ENCODE results near the gene TNPO3.

TNPO3 gene

DNA sequence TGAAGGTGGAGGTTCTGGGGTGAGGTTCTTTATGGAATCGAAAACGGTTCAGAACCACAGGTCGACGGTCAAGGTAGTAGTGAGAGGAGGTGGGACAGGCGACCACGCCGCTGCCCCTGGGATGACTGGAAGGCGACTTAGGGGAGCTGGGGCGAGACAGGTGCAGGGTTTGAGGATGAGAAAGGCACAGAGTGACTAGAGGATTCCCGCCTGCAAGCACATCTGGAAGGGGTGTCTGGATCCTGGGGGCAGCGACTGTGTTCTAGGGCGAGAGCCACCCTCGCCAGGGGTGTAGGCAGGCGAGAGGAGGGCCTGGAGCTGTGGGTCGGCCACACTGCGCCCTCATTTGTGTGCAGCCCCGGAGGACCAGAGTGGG, 117.7 kb downstream of the TNPO3 start:
- DNase-seq, result no peak

DNA sequence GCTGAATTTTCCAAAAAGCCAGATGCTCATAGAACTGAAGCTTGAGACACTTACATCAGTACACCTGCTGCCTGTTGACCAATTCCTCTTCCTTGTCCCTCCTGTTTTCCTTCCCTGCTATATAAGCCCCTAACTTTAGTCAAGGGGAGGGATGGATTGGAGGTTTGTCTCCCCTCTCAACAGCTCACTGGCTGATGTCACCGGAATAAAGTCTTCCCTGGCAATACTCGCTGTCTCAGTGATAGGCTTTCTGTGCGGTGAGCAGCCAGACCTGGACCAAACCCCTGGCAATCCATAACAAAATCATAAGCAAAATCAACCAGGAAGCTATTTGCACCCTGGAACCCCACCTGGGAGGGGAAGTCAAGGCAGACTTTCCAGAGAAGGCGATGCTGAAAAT, 118.1 kb downstream of the TNPO3 start:
- DNase-seq, result no peak

DNA sequence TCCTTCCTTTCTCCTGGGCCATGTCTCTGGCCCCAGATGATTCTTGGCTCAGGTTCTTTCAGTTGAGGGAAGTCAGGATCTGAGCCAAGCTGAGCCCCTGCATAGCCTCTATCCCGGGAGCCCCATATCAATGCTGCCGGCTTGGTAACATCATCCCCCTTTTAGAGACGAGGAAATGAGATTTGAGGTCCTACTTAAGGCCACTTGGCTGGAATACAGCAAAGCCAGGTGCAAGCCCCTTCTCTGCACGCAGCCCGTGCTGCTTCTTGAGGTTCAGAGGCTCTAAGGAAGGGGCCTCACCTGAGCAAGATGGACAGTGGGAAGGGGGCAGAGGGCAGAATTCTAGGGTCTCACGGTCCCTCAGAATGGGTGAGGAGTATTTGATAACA, 119.6 kb downstream of the TNPO3 start:
- no peak for DNase-seq

DNA sequence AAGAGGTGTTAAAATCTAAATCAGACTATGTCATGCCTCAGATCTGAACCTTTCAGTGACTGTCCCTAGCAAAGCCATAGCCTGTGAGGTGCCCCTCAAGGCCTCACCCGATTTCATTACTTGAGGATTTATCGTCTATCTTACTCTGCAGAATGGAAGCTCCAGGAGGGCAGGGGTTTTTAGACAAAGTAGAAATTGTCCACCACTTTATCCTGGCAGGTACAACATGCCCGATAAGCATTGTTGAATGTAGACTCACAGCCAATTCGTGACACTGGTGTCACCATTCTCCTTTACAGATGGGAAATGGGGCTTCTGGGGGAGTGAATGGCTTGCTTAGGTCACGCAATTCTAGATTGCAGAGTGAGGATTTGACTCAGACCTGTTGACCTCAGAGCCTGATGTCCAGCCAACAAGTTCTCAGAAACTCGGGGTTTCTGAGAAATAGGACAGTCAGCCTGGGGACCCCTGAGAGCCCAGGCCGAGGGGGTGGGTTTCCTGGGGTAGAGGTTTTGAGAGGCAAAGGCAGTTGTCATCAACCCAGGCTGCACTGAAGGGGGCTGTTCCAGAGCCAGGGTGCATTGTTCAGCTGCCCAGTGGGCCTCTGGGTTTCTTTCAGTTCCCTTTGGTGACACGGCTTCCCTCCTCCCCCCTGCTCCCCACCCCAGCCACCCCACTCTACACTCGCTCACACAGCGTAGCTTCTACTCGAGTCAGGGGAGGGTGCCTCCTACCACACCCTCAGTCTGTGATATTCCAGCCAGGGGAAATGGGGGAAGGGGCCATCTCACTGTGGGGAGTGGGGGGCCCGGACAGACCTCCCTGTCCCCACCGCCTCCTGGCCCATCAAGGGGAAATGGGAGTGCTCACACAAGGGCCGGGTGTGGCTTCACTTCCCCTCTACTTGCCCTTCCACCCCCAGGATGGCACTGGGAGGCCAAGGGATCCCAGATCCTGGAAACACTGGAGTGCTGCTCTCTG, 120.3 kb downstream of the TNPO3 start:
- no peak for DNase-seq

DNA sequence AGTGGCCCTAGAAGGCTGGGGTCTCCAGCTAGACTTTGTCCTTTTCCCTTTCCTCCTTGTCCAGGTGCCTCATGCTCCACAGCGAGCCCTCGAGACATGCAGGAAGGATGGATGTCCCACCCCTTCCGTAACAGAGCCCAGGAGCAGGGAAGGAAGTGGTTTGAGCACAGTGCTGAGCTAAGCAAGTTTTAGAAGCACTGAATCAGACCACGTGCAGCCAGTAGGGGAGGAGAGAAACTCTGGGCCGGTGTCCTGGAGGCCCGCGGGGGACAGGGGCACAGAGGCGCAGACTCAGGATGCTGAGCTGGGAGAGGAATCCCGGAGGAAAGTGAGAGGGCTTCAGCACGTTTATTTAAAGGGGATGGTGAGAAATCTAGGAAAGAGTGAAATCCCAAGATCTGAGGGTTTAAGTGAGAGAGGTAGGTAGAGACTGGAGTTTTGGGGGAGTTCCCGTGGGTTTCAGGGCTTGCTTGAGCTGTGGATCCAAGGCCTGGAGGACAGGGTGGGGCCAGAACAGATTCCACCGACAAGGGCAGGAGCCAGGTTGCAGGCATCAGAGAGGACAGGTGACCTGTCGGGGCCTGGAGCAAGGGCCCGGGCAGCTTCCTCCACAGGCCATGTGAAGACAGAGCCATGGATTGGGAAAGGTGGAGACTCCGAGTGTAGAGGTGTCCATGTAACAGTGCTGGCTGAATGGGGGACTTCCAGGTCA, 121.6 kb downstream of the TNPO3 start:
- peak; percentile 50 for DNase-seq

DNA sequence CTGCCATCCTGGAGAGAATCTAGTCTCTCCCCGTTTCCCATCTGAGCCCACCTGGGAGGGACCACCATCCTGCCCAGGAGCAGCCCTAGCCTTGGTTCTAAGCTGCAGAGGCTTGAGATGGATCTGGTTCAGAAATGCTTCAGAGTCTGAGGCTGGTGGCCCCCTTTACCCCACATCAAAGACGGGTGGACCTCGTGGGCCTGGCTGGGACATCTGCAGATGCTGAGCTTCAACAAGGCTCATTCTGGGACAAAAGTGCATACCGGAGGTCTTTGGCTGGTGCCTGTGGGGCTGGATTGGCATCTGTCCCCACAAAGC, 122.1 kb downstream of the TNPO3 start:
- peak; percentile 10 for DNase-seq

DNA sequence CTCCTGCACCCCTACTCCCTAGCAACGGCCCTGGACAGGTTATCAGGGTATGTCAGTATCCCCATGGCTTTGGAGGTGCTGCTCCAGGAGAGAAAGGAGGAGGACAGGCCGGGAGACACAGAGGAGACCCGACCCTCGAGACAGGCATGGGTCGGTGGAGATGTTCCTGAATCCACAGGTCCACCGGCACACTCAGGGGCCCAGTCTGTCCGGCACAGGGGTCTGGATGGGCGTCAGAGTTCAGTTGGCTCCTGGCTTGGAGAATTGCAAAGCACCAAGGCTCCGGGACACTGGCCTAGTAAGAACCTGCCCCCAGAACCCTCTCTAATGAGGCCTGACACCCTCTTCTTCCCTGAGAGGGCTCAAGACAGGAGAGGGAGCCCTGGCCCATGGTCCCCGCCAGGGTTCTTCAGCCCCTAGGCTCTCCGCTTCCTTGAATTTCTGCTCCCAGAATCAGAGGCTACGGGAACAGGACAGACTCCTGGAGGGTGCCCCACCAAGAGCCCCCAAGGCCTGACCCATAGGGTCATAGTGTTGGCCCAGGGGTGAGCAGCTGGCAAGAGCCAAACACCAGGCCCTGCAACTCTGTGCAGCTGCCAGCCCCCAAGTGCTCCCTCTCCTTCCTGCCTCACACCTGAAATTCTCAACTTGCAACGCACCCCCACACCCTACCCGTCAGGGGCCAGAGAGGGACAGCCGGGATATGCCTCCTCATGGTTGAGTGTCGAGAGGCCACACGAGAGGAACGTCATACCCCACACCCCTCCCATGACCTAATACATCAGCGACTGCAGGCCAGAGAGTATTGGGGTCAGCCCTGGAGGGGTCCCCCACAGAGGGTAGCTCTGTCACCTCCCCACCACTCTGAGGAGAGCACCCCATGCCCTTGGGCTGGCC, 122.7 kb downstream of the TNPO3 start:
- DNase-seq, result no peak

DNA sequence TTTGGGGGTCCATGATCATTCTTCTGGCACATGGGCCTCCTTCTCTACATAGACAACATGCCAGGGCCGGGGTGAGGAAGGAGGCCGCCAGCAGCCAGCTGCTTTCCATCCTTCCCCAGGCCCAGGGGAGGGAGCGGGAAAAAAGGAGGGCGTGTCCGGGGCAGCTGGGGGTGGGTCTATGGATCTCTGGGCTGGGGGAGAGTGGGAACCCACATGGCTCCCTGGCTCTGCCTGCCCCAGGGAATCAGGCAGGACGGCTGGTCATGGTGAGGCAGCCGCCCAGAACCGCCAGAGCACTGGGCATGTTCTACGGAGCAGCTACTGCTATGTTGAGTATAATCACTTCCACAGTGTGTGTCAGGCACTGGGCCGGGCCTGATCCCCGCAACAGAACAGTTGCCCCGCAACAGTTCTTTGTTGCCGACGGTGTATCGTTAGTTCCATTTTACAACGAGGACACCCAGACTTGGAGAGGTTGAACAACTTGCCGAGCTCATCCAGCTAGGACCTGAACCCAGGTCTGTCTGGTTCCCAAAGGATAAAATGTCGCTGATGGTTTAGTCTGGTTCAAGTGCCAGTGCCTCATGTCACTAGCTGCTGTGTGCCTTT, 123.6 kb downstream of the TNPO3 start:
- DNase-seq, result no peak

DNA sequence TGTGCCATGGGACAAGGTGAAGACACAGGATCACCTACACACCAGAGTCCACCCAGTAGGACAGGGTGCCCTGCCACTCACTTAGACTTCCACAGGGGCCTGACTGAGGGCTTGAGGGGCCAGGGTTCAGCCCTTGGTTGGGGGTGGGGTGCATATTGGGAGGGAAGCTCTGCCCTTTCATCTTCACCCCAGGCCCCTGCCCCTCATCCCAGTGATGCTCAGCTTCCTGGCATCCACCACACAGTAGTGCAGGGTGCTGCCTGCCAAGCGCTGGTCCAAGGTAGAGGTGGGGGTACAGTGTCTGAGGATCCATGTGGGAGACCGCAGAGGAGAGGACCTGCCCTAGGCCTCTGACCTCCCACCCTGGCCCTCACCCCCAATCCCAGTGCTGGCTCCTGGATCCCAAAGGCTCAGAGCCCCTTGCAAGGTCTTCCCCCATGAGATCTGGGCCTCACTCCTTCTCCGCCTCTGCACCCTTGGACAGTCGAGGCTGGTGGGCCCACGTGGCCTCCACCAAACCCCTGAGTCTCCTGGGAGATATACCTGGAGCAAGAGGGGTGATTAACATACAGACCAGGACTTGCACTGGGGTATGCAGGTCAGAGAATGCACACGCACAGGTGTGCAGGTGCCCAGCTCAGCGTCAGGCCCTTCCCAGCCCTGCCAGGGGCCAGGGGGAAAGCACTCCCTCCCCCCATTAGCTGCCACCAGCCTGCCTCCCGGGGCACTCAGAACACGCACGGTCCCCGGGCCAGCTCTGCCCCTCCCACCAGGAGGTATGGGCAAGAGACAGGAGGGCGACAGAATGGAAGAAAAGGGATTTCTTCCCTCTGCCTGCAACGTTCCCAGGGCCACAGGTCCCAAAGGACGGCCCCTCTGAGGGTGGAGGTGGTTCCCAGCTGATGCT, 125.8 kb downstream of the TNPO3 start:
- DNase-seq, result no peak

DNA sequence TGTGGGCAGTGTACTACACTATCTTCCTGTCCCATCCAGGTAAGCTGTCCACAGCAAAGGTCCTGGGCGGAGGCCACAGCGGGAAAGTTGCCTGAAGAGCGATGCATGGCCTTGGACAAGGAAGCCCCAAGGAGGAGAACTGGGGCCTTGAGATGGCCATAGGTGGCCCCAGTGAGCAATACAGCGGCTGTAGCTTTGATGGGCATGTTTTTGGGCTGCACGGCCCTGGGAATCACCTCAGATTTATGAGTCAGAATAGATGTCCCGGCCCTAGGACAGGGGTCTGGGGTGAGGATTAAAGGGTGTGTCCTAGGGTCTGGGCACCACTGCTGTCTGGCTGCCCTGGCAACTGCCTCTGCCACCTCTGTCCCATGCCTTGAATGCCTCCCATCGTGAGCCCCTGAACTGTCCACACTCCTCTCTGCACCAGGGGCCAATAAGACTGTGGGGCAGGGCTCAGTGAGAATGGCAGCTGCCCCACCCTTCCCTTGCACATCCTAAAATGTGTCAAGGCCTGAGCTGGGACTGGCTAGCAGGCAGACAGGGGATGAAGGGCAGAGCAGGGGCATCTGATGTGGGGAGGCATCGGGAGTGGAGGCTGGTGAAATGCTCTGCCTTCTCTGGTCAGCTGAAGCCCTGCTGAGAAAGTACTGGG, 126.6 kb downstream of the TNPO3 start:
- no peak for DNase-seq

DNA sequence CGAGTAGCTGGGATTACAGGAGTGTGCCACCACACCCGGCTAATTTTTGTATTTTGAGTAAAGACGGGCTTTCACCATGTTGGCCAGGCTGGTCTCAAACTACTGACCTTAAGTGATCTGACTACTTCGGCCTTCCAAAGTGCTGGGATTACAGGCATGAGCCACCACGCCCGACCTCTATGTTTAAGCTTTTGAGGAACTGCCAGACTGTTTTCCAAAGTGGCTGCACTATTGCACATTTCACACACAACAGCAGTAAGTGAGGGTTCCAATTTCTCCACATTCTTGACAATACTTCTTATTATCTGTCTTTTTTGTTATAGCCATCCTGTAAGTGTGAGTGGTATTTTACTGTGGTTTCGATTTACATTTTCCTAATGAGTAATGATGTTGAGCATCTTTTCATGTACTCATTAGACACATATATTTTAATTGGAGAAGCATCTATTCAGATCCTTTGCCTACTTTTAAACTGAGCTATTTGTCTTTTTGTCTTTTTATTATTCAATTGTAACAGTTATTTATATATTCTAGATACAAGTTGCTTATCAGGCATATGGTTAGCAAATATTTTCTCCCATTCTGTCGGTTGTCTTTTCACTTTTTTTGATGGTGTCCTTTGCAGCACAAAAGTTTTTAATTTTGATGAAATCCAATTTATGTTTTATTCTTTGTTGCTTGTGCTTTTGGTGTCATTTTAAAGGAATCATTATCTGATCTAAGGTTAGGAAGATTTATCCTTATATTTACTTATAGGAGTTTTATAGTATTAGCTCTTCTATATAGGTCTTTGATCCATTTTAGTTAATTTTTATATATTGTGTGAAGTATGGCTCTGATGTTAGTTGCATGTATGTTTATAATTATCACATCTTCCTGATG, 130.0 kb downstream of the TNPO3 start:
- no peak for DNase-seq

DNA sequence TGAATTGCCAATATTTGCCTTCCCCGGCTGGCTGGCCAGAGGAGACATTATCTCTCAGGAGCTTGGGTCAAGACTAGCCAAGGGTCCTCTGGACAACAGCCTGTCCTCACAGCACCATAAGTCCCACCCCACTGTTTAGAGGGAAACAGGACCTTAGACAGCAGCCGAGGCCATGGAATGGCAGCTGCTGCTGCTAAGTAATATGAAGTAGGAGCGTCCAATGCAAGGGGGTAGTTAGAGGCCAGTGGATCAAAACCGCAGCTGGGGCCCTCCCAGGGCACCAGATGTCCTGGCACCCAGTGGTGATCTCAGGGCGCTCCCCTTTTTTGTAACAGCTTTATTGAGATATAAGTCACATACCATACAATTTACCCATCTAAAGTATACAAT, 131.5 kb downstream of the TNPO3 start:
- DNase-seq, result peak; percentile 17

DNA sequence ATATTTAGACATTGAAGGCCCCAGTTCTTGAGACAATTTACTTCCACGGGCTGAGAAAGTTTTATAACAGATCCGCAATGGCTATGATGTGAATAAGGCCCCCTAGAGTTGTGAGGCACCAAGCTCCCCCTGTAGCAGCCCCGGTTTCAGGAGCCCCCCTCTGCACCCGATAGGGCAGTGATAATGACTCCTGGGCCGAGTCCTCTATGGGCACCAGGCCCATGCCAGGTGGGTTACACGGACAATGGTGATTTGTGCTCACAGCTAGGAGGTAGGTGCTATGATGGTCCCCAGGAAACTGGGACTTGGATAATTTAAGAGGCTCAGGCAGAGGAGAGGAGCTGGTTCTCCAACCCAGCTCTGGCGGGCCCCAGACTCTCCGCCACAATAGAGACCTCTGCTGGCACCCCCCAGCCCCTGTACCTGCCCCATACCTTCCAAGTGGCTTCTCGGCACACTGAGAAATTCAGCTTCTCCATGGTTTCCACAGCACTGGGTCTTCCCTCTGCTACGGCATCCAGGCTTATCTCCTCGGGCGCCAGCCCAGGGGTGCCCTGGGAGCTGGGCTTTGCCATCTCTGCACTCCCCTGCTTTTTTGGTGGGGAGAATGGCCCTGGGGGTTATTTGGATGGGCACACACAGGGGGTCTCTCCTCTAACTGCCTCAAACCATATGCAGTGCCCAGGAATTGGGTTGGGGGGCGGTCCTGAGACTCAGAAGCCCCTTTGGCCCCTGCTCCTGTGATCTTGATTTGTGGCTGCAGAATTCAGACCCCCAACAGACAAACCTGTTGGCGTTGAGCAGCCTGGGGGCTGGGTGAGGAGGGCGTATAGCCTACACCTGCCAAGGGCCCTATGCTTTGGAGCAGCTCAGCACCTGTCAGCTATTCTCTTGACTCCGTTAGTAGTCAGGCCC, 132.2 kb downstream of the TNPO3 start:
- no peak for DNase-seq

DNA sequence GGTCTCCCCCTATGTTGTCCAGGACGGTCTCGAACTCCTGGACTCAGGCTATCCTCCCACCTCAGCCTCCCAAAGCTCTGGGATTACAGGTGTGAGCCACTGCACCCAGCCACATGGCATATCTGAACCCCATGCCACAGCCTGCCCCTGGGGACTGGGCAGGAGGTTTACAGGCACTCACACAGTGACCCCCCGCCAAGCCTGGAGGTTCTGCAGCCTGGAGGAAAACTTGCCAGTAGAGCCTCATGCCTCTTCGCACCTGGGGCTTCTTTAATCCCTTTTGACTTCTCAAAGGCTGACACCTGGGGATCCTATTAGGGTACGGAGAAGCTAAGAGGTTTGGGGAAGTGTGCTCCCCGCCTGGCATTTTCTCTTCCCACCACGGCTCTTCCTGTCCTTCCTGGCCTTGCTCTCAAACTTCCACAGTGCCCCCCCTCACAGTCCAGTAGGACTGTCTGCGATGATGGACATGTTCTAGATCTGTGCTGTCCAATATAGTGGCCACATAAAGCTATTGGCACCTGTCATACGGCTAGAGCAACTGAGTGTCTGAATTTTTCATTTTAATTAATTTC, 133.0 kb downstream of the TNPO3 start:
- no peak for DNase-seq

DNA sequence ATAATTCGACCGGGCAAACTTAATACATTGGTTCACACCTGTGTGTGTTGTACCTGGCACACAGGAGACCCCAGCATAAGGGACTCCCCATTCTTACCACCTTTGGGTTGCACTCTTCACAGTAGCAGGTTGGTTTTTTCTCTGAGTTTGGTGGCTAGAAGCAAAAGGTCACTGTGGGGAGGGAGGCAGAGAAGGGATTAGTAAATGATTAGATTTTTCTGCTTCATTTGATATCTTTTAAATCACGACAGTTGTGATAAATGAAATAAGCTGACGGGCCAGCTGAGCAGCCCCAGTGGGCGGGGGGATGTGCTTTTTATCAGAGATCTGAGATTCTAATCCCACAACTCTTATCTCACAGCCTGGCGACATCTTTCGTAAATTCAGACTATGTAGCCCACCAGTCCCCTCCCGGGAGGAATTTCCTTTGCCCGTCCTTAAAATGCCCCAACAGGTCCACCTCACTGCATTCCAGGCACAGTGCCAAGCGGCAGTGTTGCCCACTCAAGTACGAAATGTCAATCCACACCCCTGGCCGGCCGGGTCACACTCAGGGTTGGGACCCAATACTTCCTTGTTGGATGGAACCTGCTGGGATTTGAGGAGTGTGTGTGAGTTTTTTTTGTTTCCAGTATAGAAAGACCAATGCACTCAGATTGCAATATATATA, 133.9 kb downstream of the TNPO3 start:
- no peak for DNase-seq

DNA sequence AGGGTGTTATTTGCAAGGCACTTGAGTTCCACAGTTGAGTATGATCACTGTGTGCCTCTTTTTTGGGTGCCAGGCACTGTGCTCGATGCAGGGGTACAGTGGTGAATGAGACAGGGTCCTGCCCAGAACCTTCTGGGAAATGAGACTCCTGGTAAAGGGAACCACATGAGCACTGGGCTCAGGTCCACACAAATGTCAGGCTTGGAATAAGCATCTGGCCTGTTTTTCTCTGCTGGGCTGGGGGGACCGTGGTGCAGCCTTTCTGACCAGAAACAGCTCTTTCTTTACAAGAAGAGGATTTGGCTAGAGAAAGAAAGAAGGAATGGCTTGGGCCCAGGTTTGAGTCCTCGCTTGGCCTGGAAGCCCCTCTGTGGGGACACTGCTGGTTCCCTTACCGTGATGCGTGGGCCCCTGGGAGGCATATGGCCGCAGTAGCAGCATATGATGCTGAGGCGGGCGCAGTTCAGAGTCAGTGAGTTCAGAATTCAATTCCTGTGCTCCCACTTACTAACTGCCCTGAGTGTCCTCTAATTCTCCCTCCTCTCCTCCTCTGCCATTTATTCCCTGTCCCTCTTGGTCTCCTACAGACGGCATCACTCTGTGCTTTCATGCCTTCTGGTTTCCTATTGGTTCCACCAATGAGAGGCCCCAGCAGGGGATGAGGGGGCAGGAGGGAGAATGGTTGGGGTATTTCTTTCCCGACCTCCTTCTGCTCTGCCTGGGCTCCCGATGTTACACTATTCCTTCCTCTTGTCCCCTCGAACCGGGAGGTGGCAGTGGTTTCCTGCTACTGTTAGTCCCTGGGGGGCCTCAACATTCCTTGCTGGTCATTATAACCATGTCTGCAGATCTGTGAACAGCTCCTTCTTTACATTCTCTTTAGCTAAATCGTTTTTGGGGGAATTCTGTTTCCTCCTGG, 134.8 kb downstream of the TNPO3 start:
- no peak for DNase-seq

DNA sequence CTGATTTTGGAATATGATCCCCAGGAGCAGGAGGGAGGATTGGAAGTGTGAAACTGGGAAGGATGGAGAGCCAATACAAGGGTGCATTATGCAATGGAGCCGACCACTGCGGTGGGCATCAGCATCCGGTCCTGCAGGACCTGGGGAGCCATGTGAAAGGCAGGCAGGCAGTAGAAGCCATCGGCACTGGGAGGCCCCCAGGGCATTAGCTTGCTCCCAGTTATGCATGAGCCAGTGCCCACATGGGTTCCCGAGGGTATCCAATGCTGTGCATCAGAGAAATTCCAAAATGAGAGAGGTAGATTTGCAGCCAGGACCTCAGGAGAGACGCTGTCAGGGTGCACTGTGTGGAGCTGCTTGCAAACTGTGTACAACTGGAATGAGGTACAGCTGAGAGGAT, 135.7 kb downstream of the TNPO3 start:
- no peak for DNase-seq

All from femur (tissue), 1 donor.